Measurements from ENCODE around the gene UBE3B. TPM values are rescaled to one million over a fixed set of nuclear protein-coding genes. Genes with fewer than 3 reads are reported as not detected.
A peak's percentile ranks its signal among the peaks of the same experiment; 100 is the strongest.

Gene UBE3B
- total RNA-seq, 1 donor from 2014 or later = 28.4 TPM

DNA sequence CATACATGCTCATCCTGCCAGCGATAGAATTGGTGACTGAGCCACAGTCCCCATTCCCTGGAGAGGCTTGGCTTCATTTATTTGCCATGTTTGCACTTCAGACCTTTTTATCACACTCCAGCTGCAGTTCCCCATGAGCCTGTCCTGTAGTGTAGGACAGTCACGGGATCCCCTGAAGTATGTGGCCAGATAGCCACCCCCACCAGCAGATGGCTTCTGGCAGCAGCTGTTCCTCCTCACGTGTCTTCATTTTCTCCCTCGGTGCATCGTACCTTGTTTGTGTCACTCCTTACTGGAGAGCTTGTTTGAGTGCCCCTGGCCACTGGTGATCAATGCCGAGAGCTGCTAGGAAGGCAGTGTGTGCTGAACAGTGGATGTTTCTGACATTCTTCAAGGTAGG is 40.2 kb downstream of the UBE3B start:
- peak overlapping the region; percentile 52 for H3K27ac Mint-ChIP-seq
- no peak overlapping the region for H3K4me2 ChIP-seq
- no peaks in the 10 kb centered on the region for H3K79me2 ChIP-seq (ENCODE audit: low read depth)
- no peak for DNase-seq (ENCODE audit: low spot score)
- no peaks in the 10 kb centered on the region for H3K27me3 ChIP-seq
- H3K4me3 ChIP-seq = no peak overlapping the region
- H3F3A ChIP-seq (ENCODE audit: low read depth) = no peaks in the 10 kb centered on the region
- peaks cover 19% of the 10 kb centered on the region for H3K4me1 Mint-ChIP-seq
- no peak overlapping the region for H3K4me3 Mint-ChIP-seq
- H3K36me3 Mint-ChIP-seq = peaks cover 49% of the 10 kb centered on the region
- peaks cover 6% of the 10 kb centered on the region for H3K27me3 Mint-ChIP-seq (ENCODE audit: insufficient read depth, low read depth)
- H3K9me3 Mint-ChIP-seq = no peaks in the 10 kb centered on the region
- H4K20me1 ChIP-seq (ENCODE audit: low read depth) = no peaks in the 10 kb centered on the region
- no peaks in the 10 kb centered on the region for H3K9me3 ChIP-seq (ENCODE audit: low read depth)
- H3K4me1 ChIP-seq = peaks cover 6% of the 10 kb centered on the region
- no peak overlapping the region for H3K27ac ChIP-seq
- TF ChIP-seq EZH2phosphoT487 (IDR thresholded peaks at IDR 0.05) (no peak), EZH2 (IDR thresholded peaks at IDR 0.05) (no peak)
- TF ChIP-seq, protein P1, sequence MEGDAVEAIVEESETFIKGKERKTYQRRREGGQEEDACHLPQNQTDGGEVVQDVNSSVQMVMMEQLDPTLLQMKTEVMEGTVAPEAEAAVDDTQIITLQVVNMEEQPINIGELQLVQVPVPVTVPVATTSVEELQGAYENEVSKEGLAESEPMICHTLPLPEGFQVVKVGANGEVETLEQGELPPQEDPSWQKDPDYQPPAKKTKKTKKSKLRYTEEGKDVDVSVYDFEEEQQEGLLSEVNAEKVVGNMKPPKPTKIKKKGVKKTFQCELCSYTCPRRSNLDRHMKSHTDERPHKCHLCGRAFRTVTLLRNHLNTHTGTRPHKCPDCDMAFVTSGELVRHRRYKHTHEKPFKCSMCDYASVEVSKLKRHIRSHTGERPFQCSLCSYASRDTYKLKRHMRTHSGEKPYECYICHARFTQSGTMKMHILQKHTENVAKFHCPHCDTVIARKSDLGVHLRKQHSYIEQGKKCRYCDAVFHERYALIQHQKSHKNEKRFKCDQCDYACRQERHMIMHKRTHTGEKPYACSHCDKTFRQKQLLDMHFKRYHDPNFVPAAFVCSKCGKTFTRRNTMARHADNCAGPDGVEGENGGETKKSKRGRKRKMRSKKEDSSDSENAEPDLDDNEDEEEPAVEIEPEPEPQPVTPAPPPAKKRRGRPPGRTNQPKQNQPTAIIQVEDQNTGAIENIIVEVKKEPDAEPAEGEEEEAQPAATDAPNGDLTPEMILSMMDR (IDR thresholded peaks at IDR 0.05) = no peak
- no peak overlapping the region for H3K9ac ChIP-seq
- H2AFZ ChIP-seq (replicated peaks) = no peak overlapping the region
- H3K36me3 ChIP-seq = no peaks in the 10 kb centered on the region

DNA sequence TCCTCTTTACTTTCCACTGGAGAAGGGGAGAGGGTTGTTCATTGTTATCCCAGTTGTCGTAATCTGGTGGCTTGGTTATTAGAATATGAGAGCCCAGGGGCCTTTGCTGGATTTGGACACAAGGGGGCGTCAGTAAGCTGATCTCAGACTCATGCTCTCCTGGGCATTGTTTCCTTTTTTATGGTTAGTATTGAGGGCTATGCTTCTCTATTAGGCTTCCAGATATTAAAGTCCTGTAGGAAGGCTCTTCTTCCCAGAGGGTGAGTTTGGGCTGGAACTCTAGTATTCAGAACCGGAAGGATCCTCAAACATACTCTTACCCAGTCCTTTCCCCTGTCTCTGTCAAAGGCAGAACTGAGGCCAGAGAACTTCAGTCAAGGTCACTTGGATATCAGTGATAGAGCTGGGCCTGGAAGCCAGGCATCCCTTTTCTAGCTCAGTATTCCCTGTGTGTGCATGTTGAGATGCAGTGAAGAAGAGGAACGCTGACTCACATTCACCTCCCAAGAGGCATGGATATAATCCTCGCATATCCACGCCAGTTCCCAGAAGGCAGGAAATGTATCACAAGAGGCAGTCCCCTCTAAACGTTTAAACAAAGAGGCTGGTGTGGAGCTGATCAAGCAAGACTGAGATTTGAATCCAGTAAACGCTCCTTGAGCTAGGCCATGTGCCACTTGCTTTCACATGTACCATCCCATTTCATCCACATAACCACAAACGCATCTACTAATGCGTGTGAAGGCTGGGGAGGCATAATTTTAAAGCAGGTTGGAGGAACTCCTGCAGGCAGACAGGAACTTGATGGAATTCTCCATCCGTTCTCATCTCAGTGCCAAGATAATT is 41.6 kb downstream of the UBE3B start:
- H3K9me3 ChIP-seq (ENCODE audit: low read depth) = no peaks in the 10 kb centered on the region
- Mint-ChIP-seq H3K4me3 (no peak overlapping the region), H3K27me3 (ENCODE audit: insufficient read depth, low read depth) (peaks cover 12% of the 10 kb centered on the region), H3K27ac (peak overlapping the region; percentile 76), H3K4me1 (peaks cover 28% of the 10 kb centered on the region), H3K36me3 (peaks cover 56% of the 10 kb centered on the region), H3K9me3 (no peaks in the 10 kb centered on the region)
- no peak overlapping the region for H2AFZ ChIP-seq (replicated peaks)
- H3F3A ChIP-seq (ENCODE audit: low read depth) = peaks cover 11% of the 10 kb centered on the region
- H4K20me1 ChIP-seq (ENCODE audit: low read depth) = peaks cover 8% of the 10 kb centered on the region
- H3K9ac ChIP-seq = no peak overlapping the region
- TF ChIP-seq, protein P1 (IDR thresholded peaks at IDR 0.05) = peak; percentile 98
- no peak for TF ChIP-seq EZH2phosphoT487 (IDR thresholded peaks at IDR 0.05)
- H3K4me3 ChIP-seq = no peak overlapping the region
- peaks cover 20% of the 10 kb centered on the region for H3K4me1 ChIP-seq
- H3K4me2 ChIP-seq = no peak overlapping the region
- H3K36me3 ChIP-seq = no peaks in the 10 kb centered on the region
- no peaks in the 10 kb centered on the region for H3K79me2 ChIP-seq (ENCODE audit: low read depth)
- no peak overlapping the region for H3K27ac ChIP-seq
- peak; percentile 73 for DNase-seq (ENCODE audit: low spot score)
- H3K27me3 ChIP-seq = no peaks in the 10 kb centered on the region

DNA sequence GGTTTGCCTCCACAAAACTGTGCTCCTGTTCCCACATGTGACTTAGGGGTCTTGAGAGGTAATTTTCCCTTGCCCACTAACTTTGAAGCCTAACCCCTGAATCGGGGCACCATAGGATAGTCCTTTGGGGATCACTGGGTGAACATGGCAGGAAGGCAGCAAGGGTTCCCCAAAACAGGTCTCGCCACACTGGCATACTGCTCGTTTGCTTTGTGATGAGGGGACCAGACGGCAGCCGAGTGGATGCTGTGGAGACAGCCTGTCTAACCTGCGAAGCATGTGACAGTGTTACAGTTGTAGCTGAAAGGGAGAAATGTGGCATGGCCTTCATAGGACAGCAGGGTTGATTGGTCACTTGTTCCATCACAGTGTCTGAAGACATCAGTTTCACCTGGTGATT is 42.4 kb downstream of the UBE3B start:
- H3K4me3 ChIP-seq = no peak overlapping the region
- H4K20me1 ChIP-seq (ENCODE audit: low read depth) = peaks cover 13% of the 10 kb centered on the region
- peaks cover 12% of the 10 kb centered on the region for H3K27me3 Mint-ChIP-seq (ENCODE audit: insufficient read depth, low read depth)
- no peak overlapping the region for H3K4me3 Mint-ChIP-seq
- H3K9me3 ChIP-seq (ENCODE audit: low read depth) = no peaks in the 10 kb centered on the region
- H3K36me3 ChIP-seq = no peaks in the 10 kb centered on the region
- H3K4me1 Mint-ChIP-seq = peaks cover 36% of the 10 kb centered on the region
- H3K9me3 Mint-ChIP-seq = no peaks in the 10 kb centered on the region
- no peak for TF ChIP-seq EZH2 (IDR thresholded peaks at IDR 0.05)
- TF ChIP-seq, protein P1 (IDR thresholded peaks at IDR 0.05) = no peak
- TF ChIP-seq EZH2phosphoT487 (IDR thresholded peaks at IDR 0.05) = no peak
- H2AFZ ChIP-seq (replicated peaks) = no peak overlapping the region
- H3K27me3 ChIP-seq = no peaks in the 10 kb centered on the region
- peaks cover 52% of the 10 kb centered on the region for H3K36me3 Mint-ChIP-seq
- H3K79me2 ChIP-seq (ENCODE audit: low read depth) = no peaks in the 10 kb centered on the region
- H3K4me2 ChIP-seq = no peak overlapping the region
- H3K9ac ChIP-seq = no peak overlapping the region
- no peak overlapping the region for H3K27ac Mint-ChIP-seq
- H3F3A ChIP-seq (ENCODE audit: low read depth) = peaks cover 19% of the 10 kb centered on the region
- no peak overlapping the region for H3K27ac ChIP-seq
- H3K4me1 ChIP-seq = peaks cover 25% of the 10 kb centered on the region
- no peak for DNase-seq (ENCODE audit: low spot score)
